ENCODE measurements around the gene MRI1. TPM values are rescaled to one million over a fixed set of nuclear protein-coding genes. Genes with fewer than 3 reads are reported as not detected.

The MRI1 gene
- total RNA-seq, 1 donor from 2014 or later = 32.6 TPM

GRCh38 chr19:13797870-13798269 is 33.5 kb downstream of the MRI1 start:
- no peak for DNase-seq (ENCODE audit: low read depth)
- Histone ChIP-seq H3K36me3 (ENCODE audit: control insufficient read depth, insufficient read depth, low read length) (no peaks in the 10 kb centered on the region), H3K27me3 (ENCODE audit: control insufficient read depth, insufficient read depth, low read length) (no peaks in the 10 kb centered on the region), H3K4me3 (ENCODE audit: low read depth, low read length) (no peak overlapping the region)
- TF ChIP-seq CTCF (IDR thresholded peaks at IDR 0.05; ENCODE audit: insufficient read depth, low read length, poor library complexity, severe bottlenecking) = no peak

- no peak for TF ChIP-seq CTCF (IDR thresholded peaks at IDR 0.05; ENCODE audit: insufficient read depth, low read length, poor library complexity, severe bottlenecking)
- no peak overlapping the region for H3K4me3 ChIP-seq (ENCODE audit: low read depth, low read length)
Measured at GRCh38 chr19:13799669-13800068, 35.3 kb downstream of the MRI1 start.

GRCh38 chr19:13803038-13803437 is 38.7 kb downstream of the MRI1 start:
- DNase-seq (ENCODE audit: low read depth) = no peak
- Histone ChIP-seq H3K27me3 (ENCODE audit: control insufficient read depth, insufficient read depth, low read length) (no peaks in the 10 kb centered on the region), H3K4me3 (ENCODE audit: low read depth, low read length) (no peak overlapping the region), H3K36me3 (ENCODE audit: control insufficient read depth, insufficient read depth, low read length) (no peaks in the 10 kb centered on the region)
- no peak for TF ChIP-seq CTCF (IDR thresholded peaks at IDR 0.05; ENCODE audit: insufficient read depth, low read length, poor library complexity, severe bottlenecking)

More at GRCh38 chr19:13799669-13800068, 35.3 kb downstream of the MRI1 start:
- Histone ChIP-seq H3K36me3 (ENCODE audit: control insufficient read depth, insufficient read depth, low read length) (no peaks in the 10 kb centered on the region), H3K27me3 (ENCODE audit: control insufficient read depth, insufficient read depth, low read length) (no peaks in the 10 kb centered on the region)
- no peak for DNase-seq (ENCODE audit: low read depth)

GRCh38 chr19:13804830-13805683 is 40.7 kb downstream of the MRI1 start:
- DNase-seq (ENCODE audit: low read depth) = no peak
- H3K4me3 ChIP-seq (ENCODE audit: low read depth, low read length) = no peak overlapping the region
- H3K27me3 ChIP-seq (ENCODE audit: control insufficient read depth, insufficient read depth, low read length) = no peaks in the 10 kb centered on the region
- no peaks in the 10 kb centered on the region for H3K36me3 ChIP-seq (ENCODE audit: control insufficient read depth, insufficient read depth, low read length)
- TF ChIP-seq CTCF (IDR thresholded peaks at IDR 0.05; ENCODE audit: insufficient read depth, low read length, poor library complexity, severe bottlenecking) = peak; percentile 14

- no peak for TF ChIP-seq CTCF (IDR thresholded peaks at IDR 0.05; ENCODE audit: insufficient read depth, low read length, poor library complexity, severe bottlenecking)
- DNase-seq (ENCODE audit: low read depth) = no peak
Measured at GRCh38 chr19:13806728-13807127, 42.4 kb downstream of the MRI1 start.

More at GRCh38 chr19:13806728-13807127, 42.4 kb downstream of the MRI1 start:
- no peaks in the 10 kb centered on the region for H3K27me3 ChIP-seq (ENCODE audit: control insufficient read depth, insufficient read depth, low read length)
- H3K36me3 ChIP-seq (ENCODE audit: control insufficient read depth, insufficient read depth, low read length) = no peaks in the 10 kb centered on the region
- H3K4me3 ChIP-seq (ENCODE audit: low read depth, low read length) = no peak overlapping the region

Data from kidney epithelial cell (primary cell).